HG03575 (cell line): Measurements from ENCODE around the gene EFCAB8.
"Not testable (repeated sequence)": the region's sequence is repeated elsewhere in the genome, so short reads cannot be mapped to it uniquely, and the experiment has no call there.

Experiments used
- ATAC-seq: cut with Tn5 transposase; IDR thresholded peaks from one replicate; pipeline ENCODE4 v1.9.1; 2021; ENCODE audit not compliant: unreplicated experiment, insufficient number of reproducible peaks, low FRiP score; ENCODE audit errors: extremely low read depth

Gene EFCAB8

GRCh38 chr20:32903666-32904175, 45.0 kb downstream of the EFCAB8 start:
- ATAC-seq = no peak

GRCh38 chr20:32904678-32905077, 46.0 kb downstream of the EFCAB8 start:
- not testable (repeated sequence) for ATAC-seq

- ATAC-seq = no peak
Observed at GRCh38 chr20:32906200-32906599, 47.5 kb downstream of the EFCAB8 start.

GRCh38 chr20:32906871-32907495, 48.3 kb downstream of the EFCAB8 start:
- no peak for ATAC-seq

- no peak for ATAC-seq
Observed at GRCh38 chr20:32907886-32908285, 49.2 kb downstream of the EFCAB8 start.

GRCh38 chr20:32908334-32909292, 49.9 kb downstream of the EFCAB8 start:
- no peak for ATAC-seq

- ATAC-seq = no peak
Observed at GRCh38 chr20:32909451-32909850, 50.7 kb downstream of the EFCAB8 start.

- ATAC-seq = no peak
Observed at GRCh38 chr20:32909896-32910571, 51.3 kb downstream of the EFCAB8 start.

- ATAC-seq = no peak
Observed at GRCh38 chr20:32911355-32911754, 52.6 kb downstream of the EFCAB8 start.

GRCh38 chr20:32912688-32913087, 54.0 kb downstream of the EFCAB8 start:
- no peak for ATAC-seq

- ATAC-seq = no peak
Observed at GRCh38 chr20:32914031-32914430, 55.3 kb downstream of the EFCAB8 start.

- no peak for ATAC-seq
Observed at GRCh38 chr20:32917191-32917950, 58.6 kb downstream of the EFCAB8 start.

GRCh38 chr20:32918296-32918695, 59.6 kb downstream of the EFCAB8 start:
- ATAC-seq = no peak

GRCh38 chr20:32918751-32919150, 60.0 kb downstream of the EFCAB8 start:
- no peak for ATAC-seq

- ATAC-seq = no peak
Observed at GRCh38 chr20:32920066-32920465, 61.3 kb downstream of the EFCAB8 start.

- ATAC-seq = no peak
Observed at GRCh38 chr20:32920530-32921298, 62.0 kb downstream of the EFCAB8 start.

- ATAC-seq = no peak
Observed at GRCh38 chr20:32922466-32922865, 63.7 kb downstream of the EFCAB8 start.

GRCh38 chr20:32924781-32925180, 66.1 kb downstream of the EFCAB8 start:
- no peak for ATAC-seq
